ENCODE results near the gene LPCAT1. TPM values are rescaled to one million over a fixed set of nuclear protein-coding genes. Genes with fewer than 3 reads are reported as not detected.
A peak's percentile ranks its signal among the peaks of the same experiment; 100 is the strongest.

The LPCAT1 gene
- total and polyA plus RNA-seq, 2 of the 4 experiments (the other 2 are of a cell fraction): 17.7 to 33.6 TPM

GRCh38 chr5:1431021-1431811, 92.5 kb downstream of the LPCAT1 start:
- Histone ChIP-seq H3K9ac (ENCODE audit: low read depth, low read length) (no peak overlapping the region), H4K8ac (ENCODE audit: low read depth in 2 of 2, low read length in 2 of 2) (no peak overlapping the region), H4K91ac (ENCODE audit: insufficient read depth, low read depth, low read length) (no peak overlapping the region), H3K27ac (ENCODE audit: insufficient read depth, low read length) (no peak overlapping the region), H3K9me3 (ENCODE audit: control insufficient read depth, insufficient read depth, low read length) (peaks cover 33% of the 10 kb centered on the region), H3K4ac (ENCODE audit: low read depth, low read length) (no peak overlapping the region), H2BK5ac (ENCODE audit: low read depth, low read length, poor library complexity, severe bottlenecking) (no peak overlapping the region), H4K20me1 (ENCODE audit: insufficient read depth, low read length) (no peaks in the 10 kb centered on the region), H2AFZ (replicated peaks; ENCODE audit: low read length, poor library complexity) (peak overlapping the region; percentile 10), H3K27me3 (ENCODE audit: control insufficient read depth, insufficient read depth, low read length) (no peaks in the 10 kb centered on the region; the same call in 1 of the 2 replicates), H3K23ac (ENCODE audit: low read depth, low read length) (no peak overlapping the region), H3K9me1 (ENCODE audit: insufficient read depth, low read length) (no peaks in the 10 kb centered on the region), H3K4me2 (ENCODE audit: low read depth, low read length) (no peak overlapping the region), H3K18ac (ENCODE audit: low read depth, low read length) (no peak overlapping the region), H3K4me3 (ENCODE audit: insufficient read depth, low read depth, low read length) (no peak overlapping the region), H2BK15ac (ENCODE audit: low read depth, low read length) (no peak overlapping the region), H2BK20ac (ENCODE audit: low read depth, low read length) (no peak overlapping the region), H2AK5ac (ENCODE audit: low read depth, low read length) (no peak overlapping the region), H2BK120ac (ENCODE audit: low read depth, low read length) (no peak overlapping the region), H3K14ac (replicated peaks; ENCODE audit: low read depth, low read length) (no peak overlapping the region), H2AK9ac (replicated peaks; ENCODE audit: low read depth, low read length, poor library complexity) (no peak overlapping the region), H4K5ac (ENCODE audit: low read depth, low read length) (no peak overlapping the region), H3K56ac (ENCODE audit: extremely low read depth, insufficient read depth, low read length) (no peak overlapping the region), H3K4me1 (ENCODE audit: control insufficient read depth, insufficient read depth, low read length) (no peaks in the 10 kb centered on the region), H3K36me3 (ENCODE audit: control insufficient read depth, insufficient read depth, low read length) (no peaks in the 10 kb centered on the region), H3K79me1 (ENCODE audit: low read depth in 1 of 2, low read length in 2 of 2) (no peaks in the 10 kb centered on the region)
- CTCF ChIA-PET: no interaction called here
- BruUV-seq (replicated peaks): no TSS peak
- intact Hi-C loops (cut with micrococcal nuclease) (no loop called here), in situ Hi-C loops (cut with MboI; ENCODE audit: low sequenced_read_pairs) (no loop called here), dilution Hi-C loops (cut with HindIII; ENCODE audit: low sequenced_read_pairs, unreplicated experiment) (no loop called here)
- TF ChIP-seq SMC3 (IDR thresholded peaks at IDR 0.05; ENCODE audit: low read depth, low read length) (no peak), POLR2A (IDR thresholded peaks at IDR 0.05; ENCODE audit: low read depth, low read length) (no peak), USF2 (IDR thresholded peaks at IDR 0.05; ENCODE audit: low read depth, low read length) (no peak), NFE2L2 (IDR thresholded peaks at IDR 0.05; ENCODE audit: low read depth, low read length) (no peak), CEBPB (IDR thresholded peaks at IDR 0.05; ENCODE audit: low read depth, low read length) (no peak), RCOR1 (IDR thresholded peaks at IDR 0.05; ENCODE audit: insufficient replicate concordance, low read length) (no peak), RAD21 (IDR thresholded peaks at IDR 0.05; ENCODE audit: low read length) (no peak), CHD1 (IDR thresholded peaks at IDR 0.05; ENCODE audit: low read depth, low read length) (no peak), BHLHE40 (IDR thresholded peaks at IDR 0.05; ENCODE audit: low read depth, low read length) (no peak)
- WGBS, 2 experiments (ENCODE audit: extremely low coverage in 2 of 2, insufficient read length in 1 of 2): 76% methylated on average over 19 of the region's 33 CpGs; no CpG with 5 or more reads in 1 of the 2 experiments
- DNase-seq (no peak), ATAC-seq (ENCODE audit: low read depth) (no peak)
- POLR2A ChIA-PET (ENCODE audit: unreplicated experiment): no interaction called here

Measured in IMR-90 (cell line).